Prostate gland (tissue), 2 donors: ENCODE results near the gene SLC51B.

Source experiments
- POLR2AphosphoS5 ChIP-seq: sonication (generic); formaldehyde crosslinking; IDR thresholded peaks from one replicate; pipeline ENCODE4 v1.6.1; 2017; ENCODE audit warnings: antibody characterized with exemption
- TF ChIP-seq, protein P1 (sequence below), 4 experiments: fragments of 200-600 bp in 2 of 4; fragments of 450-650 bp in 2 of 4; sonication (generic) in 2 of 4; IDR thresholded peaks; 1 replicate in 3 of 4; 2 replicates in 1 of 4; pipeline ENCODE4 v1.5.1; 2016 to 2019; ENCODE audit warnings: antibody characterized with exemption in 4 of 4, mild to moderate bottlenecking in 2 of 4, moderate library complexity in 2 of 4

DNA sequence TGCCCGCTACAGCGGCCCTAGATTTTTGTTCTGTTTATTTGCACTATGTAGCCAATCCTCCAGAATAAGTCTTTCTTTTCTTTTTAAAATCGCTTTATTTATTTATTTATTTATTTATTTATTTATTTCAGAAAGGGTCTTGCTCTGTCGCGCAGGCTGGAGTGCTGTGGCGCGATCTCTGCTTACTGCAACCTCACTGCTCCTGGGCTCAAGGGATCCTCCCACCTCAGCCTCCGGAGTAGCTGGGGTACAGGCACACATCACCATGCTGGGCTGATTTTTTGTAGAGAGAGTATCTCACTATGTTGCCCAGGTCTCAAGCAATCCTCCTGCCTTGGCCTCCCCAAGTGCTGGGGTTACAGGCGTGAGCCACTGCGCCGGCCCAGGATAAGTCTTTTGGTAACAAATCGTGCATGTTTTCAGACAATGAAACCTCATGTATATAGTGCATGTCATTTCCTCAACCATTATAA lies 15.4 kb upstream of the SLC51B start:
- TF ChIP-seq, protein P1, sequence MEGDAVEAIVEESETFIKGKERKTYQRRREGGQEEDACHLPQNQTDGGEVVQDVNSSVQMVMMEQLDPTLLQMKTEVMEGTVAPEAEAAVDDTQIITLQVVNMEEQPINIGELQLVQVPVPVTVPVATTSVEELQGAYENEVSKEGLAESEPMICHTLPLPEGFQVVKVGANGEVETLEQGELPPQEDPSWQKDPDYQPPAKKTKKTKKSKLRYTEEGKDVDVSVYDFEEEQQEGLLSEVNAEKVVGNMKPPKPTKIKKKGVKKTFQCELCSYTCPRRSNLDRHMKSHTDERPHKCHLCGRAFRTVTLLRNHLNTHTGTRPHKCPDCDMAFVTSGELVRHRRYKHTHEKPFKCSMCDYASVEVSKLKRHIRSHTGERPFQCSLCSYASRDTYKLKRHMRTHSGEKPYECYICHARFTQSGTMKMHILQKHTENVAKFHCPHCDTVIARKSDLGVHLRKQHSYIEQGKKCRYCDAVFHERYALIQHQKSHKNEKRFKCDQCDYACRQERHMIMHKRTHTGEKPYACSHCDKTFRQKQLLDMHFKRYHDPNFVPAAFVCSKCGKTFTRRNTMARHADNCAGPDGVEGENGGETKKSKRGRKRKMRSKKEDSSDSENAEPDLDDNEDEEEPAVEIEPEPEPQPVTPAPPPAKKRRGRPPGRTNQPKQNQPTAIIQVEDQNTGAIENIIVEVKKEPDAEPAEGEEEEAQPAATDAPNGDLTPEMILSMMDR (IDR thresholded peaks at IDR 0.05), result no peak
- no peak for TF ChIP-seq POLR2AphosphoS5
